Trophoblast cell (in vitro differentiated cells and primary cell): ENCODE measurements around the gene AKNA.

Experiments used
- DNase-seq, 2 donors: peaks; one replicate each; pipeline ENCODE4 v3.0.0-alpha.2; 2016
- H2AFZ ChIP-seq: 2 replicates; pipeline ENCODE4 v1.6.1; 2013; ENCODE audit warnings: low read length, moderate library complexity, mild to moderate bottlenecking; ENCODE audit not compliant: insufficient read depth, poor library complexity
- H2AK5ac ChIP-seq: 2 replicates; pipeline ENCODE4 v1.6.1; 2013; ENCODE audit warnings: mild to moderate bottlenecking, low read length
- H2BK120ac ChIP-seq: 2 replicates; pipeline ENCODE4 v1.6.1; 2013; ENCODE audit warnings: low read length, mild to moderate bottlenecking, moderate library complexity; ENCODE audit not compliant: insufficient read depth, poor library complexity
- H2BK12ac ChIP-seq: 2 replicates; pipeline ENCODE4 v1.6.1; 2013; ENCODE audit warnings: mild to moderate bottlenecking, low read length, moderate library complexity
- H2BK5ac ChIP-seq: 2 replicates; pipeline ENCODE4 v1.6.1; 2013; ENCODE audit warnings: low read length, low read depth, moderate library complexity, mild to moderate bottlenecking; ENCODE audit not compliant: poor library complexity
- H3K14ac ChIP-seq: 2 replicates; pipeline ENCODE4 v1.6.1; 2013; ENCODE audit warnings: mild to moderate bottlenecking, low read length
- H3K18ac ChIP-seq: 2 replicates; pipeline ENCODE4 v1.6.1; 2013; ENCODE audit warnings: mild to moderate bottlenecking, low read length
- H3K23ac ChIP-seq: 2 replicates; pipeline ENCODE4 v1.6.1; 2013; ENCODE audit warnings: low read length
- H3K27ac ChIP-seq: 2 replicates; pipeline ENCODE4 v1.5.1; 2013; ENCODE audit warnings: low read depth, mild to moderate bottlenecking, inconsistent platforms, low read length, moderate library complexity
- H3K27me3 ChIP-seq: 2 replicates; pipeline ENCODE4 v1.6.1; 2013; ENCODE audit warnings: inconsistent platforms, mild to moderate bottlenecking, low read length, moderate library complexity; ENCODE audit not compliant: insufficient read depth
- H3K36me3 ChIP-seq, 2 experiments: 1 replicate in 1 of 2; 2 replicates in 1 of 2; pipeline ENCODE4 v1.6.1; 2013; ENCODE audit warnings: low read length in 2 of 2, mild to moderate bottlenecking in 2 of 2, moderate library complexity in 1 of 2; ENCODE audit not compliant: insufficient read depth in 2 of 2, control insufficient read depth in 1 of 2
- H3K4ac ChIP-seq: 2 replicates; pipeline ENCODE4 v1.6.1; 2013; ENCODE audit warnings: low read depth, mild to moderate bottlenecking, low read length, moderate library complexity
- H3K4me1 ChIP-seq, 2 experiments: 1 replicate in 1 of 2; 2 replicates in 1 of 2; pipeline ENCODE4 v1.6.1; 2013; ENCODE audit warnings: low read length in 2 of 2, mild to moderate bottlenecking in 2 of 2, moderate library complexity in 1 of 2; ENCODE audit not compliant: insufficient read depth in 2 of 2, control insufficient read depth in 1 of 2
- H3K4me2 ChIP-seq: 2 replicates; pipeline ENCODE4 v1.6.1; 2013; ENCODE audit warnings: inconsistent platforms, mild to moderate bottlenecking, low read length, moderate library complexity
- H3K4me3 ChIP-seq: 2 replicates; pipeline ENCODE4 v1.5.1; 2013; ENCODE audit warnings: mild to moderate bottlenecking, low read depth, low read length, inconsistent platforms
- H3K79me1 ChIP-seq: one replicate; pipeline ENCODE4 v1.6.1; 2013; ENCODE audit warnings: low read length
- H3K79me2 ChIP-seq: 2 replicates; pipeline ENCODE4 v1.6.1; 2013; ENCODE audit warnings: low read length, mild to moderate bottlenecking; ENCODE audit not compliant: control insufficient read depth, insufficient read depth, poor library complexity
- H3K9ac ChIP-seq: 2 replicates; pipeline ENCODE4 v1.6.1; 2013; ENCODE audit warnings: mild to moderate bottlenecking, low read length
- H3K9me3 ChIP-seq: 2 replicates; pipeline ENCODE4 v1.6.1; 2013; ENCODE audit warnings: low read depth, mild to moderate bottlenecking, control low read depth, inconsistent platforms, low read length; ENCODE audit not compliant: insufficient read depth
- H4K12ac ChIP-seq: 2 replicates; pipeline ENCODE4 v1.6.1; 2013; ENCODE audit warnings: low read depth, mild to moderate bottlenecking, low read length, moderate library complexity
- H4K8ac ChIP-seq: 2 replicates; pipeline ENCODE4 v1.6.1; 2013; ENCODE audit warnings: low read depth, mild to moderate bottlenecking, low read length, moderate library complexity
- H4K91ac ChIP-seq: one replicate; pipeline ENCODE4 v1.6.1; 2013; ENCODE audit warnings: low read depth, mild to moderate bottlenecking, low read length, moderate library complexity
- WGBS: extraction: QIAGEN DNeasy Blood & Tissue Kit; methylation state at CpG from one replicate; pipeline ENCODE4 v1.1.7; 2013; ENCODE audit warnings: missing lambda C conversion rate; ENCODE audit not compliant: insufficient read length, insufficient coverage; ENCODE audit errors: extremely low coverage; 5-methylcytosine and 5-hydroxymethylcytosine counted together

The AKNA gene

GRCh38 chr9:114343471-114344187 lies 44.2 kb downstream of the AKNA start:
- no peak overlapping the region for H3K18ac ChIP-seq
- H3K4ac ChIP-seq, result no peak overlapping the region
- H3K4me1 ChIP-seq, result peaks cover 14 to 19% of the 10 kb centered on the region in 2 experiments
- H3K79me2 ChIP-seq, result no peaks in the 10 kb centered on the region
- no peak overlapping the region for H2AFZ ChIP-seq
- H3K4me2 ChIP-seq, result peak overlapping the region; percentile 21
- no peaks in the 10 kb centered on the region for H3K9me3 ChIP-seq
- H2BK120ac ChIP-seq, result no peak overlapping the region
- H3K9ac ChIP-seq, result no peak overlapping the region
- H2AK5ac ChIP-seq, result peak overlapping the region; percentile 18
- H3K27me3 ChIP-seq, result no peaks in the 10 kb centered on the region
- H2BK12ac ChIP-seq, result no peak overlapping the region
- WGBS, result no CpG with 5 or more reads among the region's 9 CpGs
- no peak overlapping the region for H3K14ac ChIP-seq
- H3K27ac ChIP-seq, result peak overlapping the region; percentile 50
- peak overlapping the region; percentile 13 for H4K91ac ChIP-seq
- H4K12ac ChIP-seq, result no peak overlapping the region
- peaks cover 37 to 46% of the 10 kb centered on the region in 2 experiments for H3K36me3 ChIP-seq
- no peak overlapping the region for H2BK5ac ChIP-seq
- H3K79me1 ChIP-seq, result peaks cover 3% of the 10 kb centered on the region
- peak; percentile 99 to 100 for DNase-seq
- H4K8ac ChIP-seq, result no peak overlapping the region
- no peak overlapping the region for H3K4me3 ChIP-seq
- H3K23ac ChIP-seq, result no peak overlapping the region

GRCh38 chr9:114342755-114343440 lies 44.9 kb downstream of the AKNA start:
- no CpG with 5 or more reads among the region's 5 CpGs for WGBS
- peaks cover 10 to 13% of the 10 kb centered on the region in 2 experiments for H3K4me1 ChIP-seq

GRCh38 chr9:114341991-114342390 lies 45.8 kb downstream of the AKNA start:
- H2AK5ac ChIP-seq, result no peak overlapping the region
- H3K79me1 ChIP-seq, result peaks cover 2% of the 10 kb centered on the region
- peaks cover 10 to 13% of the 10 kb centered on the region in 2 experiments for H3K4me1 ChIP-seq
- H3K27ac ChIP-seq, result no peak overlapping the region
- no peak overlapping the region for H3K4me3 ChIP-seq
- no CpG with 5 or more reads among the region's 4 CpGs for WGBS
- DNase-seq, result no peak
- H3K4me2 ChIP-seq, result no peak overlapping the region
- H3K14ac ChIP-seq, result no peak overlapping the region
- no peak overlapping the region for H2BK5ac ChIP-seq
- H2AFZ ChIP-seq, result no peak overlapping the region
- H2BK12ac ChIP-seq, result no peak overlapping the region
- H3K79me2 ChIP-seq, result no peaks in the 10 kb centered on the region
- no peak overlapping the region for H4K12ac ChIP-seq
- no peaks in the 10 kb centered on the region for H3K9me3 ChIP-seq
- no peak overlapping the region for H3K9ac ChIP-seq
- no peak overlapping the region for H2BK120ac ChIP-seq
- H3K27me3 ChIP-seq, result no peaks in the 10 kb centered on the region
- H4K8ac ChIP-seq, result no peak overlapping the region
- no peak overlapping the region for H3K23ac ChIP-seq
- H3K18ac ChIP-seq, result no peak overlapping the region
- no peak overlapping the region for H4K91ac ChIP-seq
- H3K4ac ChIP-seq, result no peak overlapping the region
- peaks cover 36 to 45% of the 10 kb centered on the region in 2 experiments for H3K36me3 ChIP-seq

More at GRCh38 chr9:114342755-114343440, 44.9 kb downstream of the AKNA start:
- H3K27me3 ChIP-seq, result no peaks in the 10 kb centered on the region
- no peak overlapping the region for H2BK5ac ChIP-seq
- no peaks in the 10 kb centered on the region for H3K79me2 ChIP-seq
- no peak overlapping the region for H3K4me3 ChIP-seq
- no peaks in the 10 kb centered on the region for H3K9me3 ChIP-seq
- H2AK5ac ChIP-seq, result no peak overlapping the region
- no peak overlapping the region for H2AFZ ChIP-seq
- peak in 1 of 2 donors; percentile 37 for DNase-seq
- no peak overlapping the region for H3K18ac ChIP-seq
- H4K12ac ChIP-seq, result no peak overlapping the region
- H3K14ac ChIP-seq, result no peak overlapping the region
- no peak overlapping the region for H3K23ac ChIP-seq
- H3K4ac ChIP-seq, result no peak overlapping the region
- H3K4me2 ChIP-seq, result peak overlapping the region; percentile 21
- H2BK12ac ChIP-seq, result no peak overlapping the region
- peaks cover 2% of the 10 kb centered on the region for H3K79me1 ChIP-seq
- H3K36me3 ChIP-seq, result peaks cover 39 to 42% of the 10 kb centered on the region in 2 experiments
- H2BK120ac ChIP-seq, result no peak overlapping the region
- no peak overlapping the region for H4K8ac ChIP-seq
- H3K27ac ChIP-seq, result peak overlapping the region; percentile 41
- H4K91ac ChIP-seq, result no peak overlapping the region
- H3K9ac ChIP-seq, result no peak overlapping the region

- no peak overlapping the region for H3K4ac ChIP-seq
- H3K9me3 ChIP-seq, result no peaks in the 10 kb centered on the region
- H3K27me3 ChIP-seq, result no peaks in the 10 kb centered on the region
- no peak overlapping the region for H2BK5ac ChIP-seq
- H2AFZ ChIP-seq, result no peak overlapping the region
- H2BK120ac ChIP-seq, result no peak overlapping the region
- H3K4me1 ChIP-seq, result peaks cover 10 to 13% of the 10 kb centered on the region in 2 experiments
- no peak overlapping the region for H3K14ac ChIP-seq
- H3K79me1 ChIP-seq, result peaks cover 2% of the 10 kb centered on the region
- no peak overlapping the region for H4K8ac ChIP-seq
- WGBS, result no CpG with 5 or more reads among the region's 12 CpGs
- no peaks in the 10 kb centered on the region for H3K79me2 ChIP-seq
- no peak overlapping the region for H3K4me3 ChIP-seq
- peaks cover 34 to 46% of the 10 kb centered on the region in 2 experiments for H3K36me3 ChIP-seq
- no peak for DNase-seq
- no peak overlapping the region for H3K27ac ChIP-seq
- no peak overlapping the region for H4K91ac ChIP-seq
- no peak overlapping the region for H3K4me2 ChIP-seq
- H2AK5ac ChIP-seq, result no peak overlapping the region
- no peak overlapping the region for H2BK12ac ChIP-seq
- no peak overlapping the region for H3K18ac ChIP-seq
- H3K23ac ChIP-seq, result no peak overlapping the region
- H4K12ac ChIP-seq, result no peak overlapping the region
- no peak overlapping the region for H3K9ac ChIP-seq
These were observed 46.5 kb downstream of the AKNA start for GRCh38 chr9:114341152-114341830.
